ENCODE data around the gene RIMOC1.

RIMOC1 gene

GRCh38 chr5:41918105-41918504 is 14.0 kb downstream of the RIMOC1 start:
- peak; percentile 9 for DNase-seq (ENCODE audit: extremely low read depth, insufficient read length)
- H3K4me3 ChIP-seq (replicated peaks; ENCODE audit: low read depth, low read length): no peak overlapping the region
- no peaks in the 10 kb centered on the region for H3K27me3 ChIP-seq (replicated peaks; ENCODE audit: control insufficient read depth, insufficient read depth, low read length)
- H3K36me3 ChIP-seq (ENCODE audit: control insufficient read depth, insufficient read depth, low read length): peaks cover 5% of the 10 kb centered on the region
- TF ChIP-seq, protein P1, sequence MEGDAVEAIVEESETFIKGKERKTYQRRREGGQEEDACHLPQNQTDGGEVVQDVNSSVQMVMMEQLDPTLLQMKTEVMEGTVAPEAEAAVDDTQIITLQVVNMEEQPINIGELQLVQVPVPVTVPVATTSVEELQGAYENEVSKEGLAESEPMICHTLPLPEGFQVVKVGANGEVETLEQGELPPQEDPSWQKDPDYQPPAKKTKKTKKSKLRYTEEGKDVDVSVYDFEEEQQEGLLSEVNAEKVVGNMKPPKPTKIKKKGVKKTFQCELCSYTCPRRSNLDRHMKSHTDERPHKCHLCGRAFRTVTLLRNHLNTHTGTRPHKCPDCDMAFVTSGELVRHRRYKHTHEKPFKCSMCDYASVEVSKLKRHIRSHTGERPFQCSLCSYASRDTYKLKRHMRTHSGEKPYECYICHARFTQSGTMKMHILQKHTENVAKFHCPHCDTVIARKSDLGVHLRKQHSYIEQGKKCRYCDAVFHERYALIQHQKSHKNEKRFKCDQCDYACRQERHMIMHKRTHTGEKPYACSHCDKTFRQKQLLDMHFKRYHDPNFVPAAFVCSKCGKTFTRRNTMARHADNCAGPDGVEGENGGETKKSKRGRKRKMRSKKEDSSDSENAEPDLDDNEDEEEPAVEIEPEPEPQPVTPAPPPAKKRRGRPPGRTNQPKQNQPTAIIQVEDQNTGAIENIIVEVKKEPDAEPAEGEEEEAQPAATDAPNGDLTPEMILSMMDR (IDR thresholded peaks at IDR 0.05; ENCODE audit: insufficient read depth, low read length, poor library complexity, severe bottlenecking): no peak

- Histone ChIP-seq H3K36me3 (ENCODE audit: control insufficient read depth, insufficient read depth, low read length) (no peaks in the 10 kb centered on the region; the same call in 1 of the 2 replicates), H3K4me3 (replicated peaks; ENCODE audit: low read depth, low read length) (no peak overlapping the region), H3K27me3 (replicated peaks; ENCODE audit: control insufficient read depth, insufficient read depth, low read length) (no peaks in the 10 kb centered on the region)
- TF ChIP-seq, protein P1 (IDR thresholded peaks at IDR 0.05; ENCODE audit: insufficient read depth, low read length, poor library complexity, severe bottlenecking): no peak
- DNase-seq (ENCODE audit: extremely low read depth, insufficient read length): no peak
These were observed 17.0 kb downstream of the RIMOC1 start for GRCh38 chr5:41921166-41921565.

- TF ChIP-seq, protein P1 (IDR thresholded peaks at IDR 0.05; ENCODE audit: insufficient read depth, low read length, poor library complexity, severe bottlenecking): no peak
- Histone ChIP-seq H3K27me3 (replicated peaks; ENCODE audit: control insufficient read depth, insufficient read depth, low read length) (no peaks in the 10 kb centered on the region), H3K36me3 (ENCODE audit: control insufficient read depth, insufficient read depth, low read length) (no peaks in the 10 kb centered on the region; the same call in 1 of the 2 replicates), H3K4me3 (replicated peaks; ENCODE audit: low read depth, low read length) (no peak overlapping the region)
- DNase-seq (ENCODE audit: extremely low read depth, insufficient read length): no peak
These were observed 17.7 kb downstream of the RIMOC1 start for GRCh38 chr5:41921874-41922273.

- no peak for DNase-seq (ENCODE audit: extremely low read depth, insufficient read length)
- H3K4me3 ChIP-seq (replicated peaks; ENCODE audit: low read depth, low read length): peak overlapping the region; percentile 72
- H3K36me3 ChIP-seq (ENCODE audit: control insufficient read depth, insufficient read depth, low read length): no peaks in the 10 kb centered on the region; the same call in 1 of the 2 replicates
- no peaks in the 10 kb centered on the region for H3K27me3 ChIP-seq (replicated peaks; ENCODE audit: control insufficient read depth, insufficient read depth, low read length)
- TF ChIP-seq, protein P1 (IDR thresholded peaks at IDR 0.05; ENCODE audit: insufficient read depth, low read length, poor library complexity, severe bottlenecking): no peak
These were observed 20.4 kb downstream of the RIMOC1 start for GRCh38 chr5:41924526-41924871.

DNA sequence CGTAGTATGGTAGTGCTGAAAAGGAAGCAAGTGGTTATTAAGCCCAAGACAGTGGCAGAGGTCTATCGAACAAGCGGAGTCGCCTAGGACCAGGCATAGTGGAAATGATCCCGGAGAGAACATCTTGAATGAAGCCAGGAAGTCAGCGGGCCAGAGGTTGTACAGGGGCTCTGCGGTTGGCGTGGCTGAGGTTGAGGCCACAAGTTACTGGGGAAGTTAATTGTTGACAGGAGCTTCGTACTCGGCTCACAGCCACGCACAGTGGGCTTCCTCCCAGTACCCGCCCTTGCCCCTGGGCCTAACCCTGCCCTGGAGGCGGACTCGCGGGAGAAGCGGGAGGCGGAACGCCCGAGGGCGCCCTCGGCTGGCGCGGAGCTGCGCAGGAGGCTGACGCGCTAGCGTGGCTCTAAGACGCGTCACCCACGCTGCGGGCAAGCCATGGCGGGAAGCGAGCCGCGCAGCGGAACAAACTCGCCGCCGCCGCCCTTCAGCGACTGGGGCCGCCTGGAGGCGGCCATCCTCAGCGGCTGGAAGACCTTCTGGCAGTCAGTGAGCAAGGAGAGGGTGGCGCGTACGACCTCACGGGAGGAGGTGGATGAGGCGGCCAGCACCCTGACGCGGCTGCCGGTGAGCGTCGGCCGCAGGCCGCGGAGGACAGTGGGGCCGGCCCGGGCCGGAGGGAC is 20.9 kb downstream of the RIMOC1 start, which contains the start of gene FBXO4:
Gene FBXO4 (plus strand): TSS at position 410 of the 683 bp plus-strand sequence. CDS start 29 bp downstream, at position 439.
- Histone ChIP-seq H3K4me3 (replicated peaks; ENCODE audit: low read depth, low read length) (peak within 1 kb of the TSS; percentile 72), H3K36me3 (ENCODE audit: control insufficient read depth, insufficient read depth, low read length) (no peaks in the 10 kb centered on the region; the same call in 1 of the 2 replicates), H3K27me3 (replicated peaks; ENCODE audit: control insufficient read depth, insufficient read depth, low read length) (no peaks in the 10 kb centered on the region)
- TF ChIP-seq, protein P1 (IDR thresholded peaks at IDR 0.05; ENCODE audit: insufficient read depth, low read length, poor library complexity, severe bottlenecking): peak; percentile 88
- peak; percentile 96 for DNase-seq (ENCODE audit: extremely low read depth, insufficient read length)
